T-helper 22 cell (primary cell): Measurements from ENCODE around the gene SBNO2.

Source experiments
- DNase-seq: peaks from one replicate; pipeline ENCODE4 v3.0.0-alpha.2; 2020; ENCODE audit warnings: low read depth

The SBNO2 gene

GRCh38 chr19:1087813-1088415 is 86.2 kb downstream of the SBNO2 start:
- DNase-seq = peak; percentile 48

GRCh38 chr19:1086613-1087012 is 87.5 kb downstream of the SBNO2 start:
- DNase-seq = no peak

DNA sequence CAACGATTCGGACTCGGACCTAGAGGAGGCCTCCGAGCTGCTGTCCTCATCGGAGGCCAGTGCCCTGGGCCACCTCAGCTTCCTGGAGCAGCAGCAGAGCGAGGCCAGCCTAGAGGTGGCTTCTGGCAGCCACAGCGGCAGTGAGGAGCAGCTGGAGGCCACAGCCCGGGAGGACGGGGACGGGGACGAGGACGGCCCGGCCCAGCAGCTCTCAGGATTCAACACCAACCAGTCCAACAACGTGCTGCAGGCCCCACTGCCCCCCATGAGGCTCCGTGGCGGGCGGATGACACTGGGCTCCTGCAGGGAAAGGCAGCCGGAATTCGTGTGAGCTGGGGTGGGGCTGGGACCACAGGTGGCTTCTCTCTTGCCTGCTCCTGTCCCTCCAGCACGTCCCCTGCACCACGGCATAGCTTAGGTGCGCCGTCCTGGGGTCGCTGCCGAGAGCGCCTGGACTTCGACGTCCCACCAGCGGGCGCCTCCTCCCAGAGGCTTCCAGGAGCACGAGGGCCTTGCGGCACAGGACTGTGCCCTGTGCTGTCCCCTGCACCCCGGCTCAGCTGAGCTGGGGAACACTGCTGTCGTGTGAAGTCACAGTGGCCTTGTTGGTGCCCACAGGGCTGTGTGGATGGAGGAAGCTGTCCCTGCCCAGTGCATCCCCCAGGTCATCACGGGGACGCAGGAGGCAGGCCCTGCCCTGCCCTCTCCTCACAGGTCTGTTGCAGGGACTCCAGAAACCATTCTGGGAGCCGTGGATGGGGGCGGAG is 88.2 kb downstream of the SBNO2 start:
- no peak for DNase-seq

DNA sequence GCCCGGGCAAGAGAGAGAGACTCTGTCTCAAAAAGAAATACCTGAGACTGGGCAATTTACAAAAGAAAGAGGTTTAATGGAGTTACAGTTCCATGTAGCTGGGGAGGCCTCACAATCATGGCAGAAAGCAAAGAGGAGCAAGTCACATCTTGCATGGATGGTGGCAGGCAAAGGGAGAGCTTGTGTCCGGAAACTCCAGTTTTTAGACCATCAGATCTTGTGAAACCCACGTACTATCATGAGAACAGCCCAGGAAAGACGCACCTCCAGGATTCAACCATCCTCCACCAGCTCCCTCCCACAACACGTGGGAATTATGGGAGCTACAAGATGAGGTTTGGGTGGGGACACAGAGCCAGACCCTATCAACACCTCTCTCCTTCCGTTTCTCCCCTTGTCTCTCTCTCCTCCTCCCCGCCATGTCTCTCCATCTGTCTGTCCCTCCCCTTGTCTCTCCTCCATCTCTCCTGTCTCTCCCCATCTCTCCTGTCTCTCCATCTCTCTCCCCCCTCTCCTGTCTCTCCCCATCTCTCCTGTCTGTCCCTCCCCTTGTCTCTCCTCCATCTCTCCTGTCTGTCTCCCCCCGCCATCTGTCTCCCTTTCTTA is 88.9 kb downstream of the SBNO2 start:
- no peak for DNase-seq

GRCh38 chr19:1084024-1084868 is 89.8 kb downstream of the SBNO2 start:
- DNase-seq = no peak

- DNase-seq = no peak
These were observed 90.9 kb downstream of the SBNO2 start for GRCh38 chr19:1082928-1083816.

DNA sequence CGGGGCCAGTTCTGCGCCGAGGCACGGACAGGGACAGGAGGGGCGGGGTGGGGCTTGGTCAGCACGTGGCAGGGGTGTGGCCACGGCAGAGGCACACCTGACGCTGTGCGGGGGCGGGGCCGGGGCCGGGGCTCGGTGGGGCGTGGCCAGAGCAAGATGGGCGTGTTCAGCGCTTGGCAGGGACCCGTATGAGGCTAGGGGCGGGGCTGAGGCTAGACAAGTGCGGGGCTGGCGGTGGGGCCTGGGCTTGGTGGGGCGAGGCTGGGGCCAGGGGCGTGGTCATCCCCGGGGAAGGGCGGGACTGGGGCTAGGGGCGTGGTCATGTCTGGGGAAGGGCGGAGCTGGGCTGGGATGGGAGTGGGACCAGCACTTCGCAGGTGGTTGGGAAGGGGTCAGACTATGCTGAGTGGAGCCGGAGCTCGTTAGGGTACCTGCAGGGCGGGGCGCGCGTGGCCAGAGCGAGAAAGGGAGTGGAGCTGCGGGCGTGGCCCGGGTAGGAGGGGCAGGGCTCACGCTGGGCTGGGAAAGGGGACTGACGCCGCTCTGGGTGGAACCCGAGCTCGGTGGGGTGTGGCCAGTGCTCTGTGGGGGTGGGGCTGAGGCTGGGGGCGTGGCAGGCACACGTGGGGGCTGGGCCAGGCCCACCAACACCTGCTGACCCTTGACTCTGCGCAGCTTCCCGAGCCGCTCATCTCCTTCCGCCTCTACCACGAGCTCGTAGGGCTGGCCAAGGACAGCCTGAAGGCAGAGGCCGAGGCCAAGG is 91.7 kb downstream of the SBNO2 start:
- DNase-seq = peak; percentile 79

DNA sequence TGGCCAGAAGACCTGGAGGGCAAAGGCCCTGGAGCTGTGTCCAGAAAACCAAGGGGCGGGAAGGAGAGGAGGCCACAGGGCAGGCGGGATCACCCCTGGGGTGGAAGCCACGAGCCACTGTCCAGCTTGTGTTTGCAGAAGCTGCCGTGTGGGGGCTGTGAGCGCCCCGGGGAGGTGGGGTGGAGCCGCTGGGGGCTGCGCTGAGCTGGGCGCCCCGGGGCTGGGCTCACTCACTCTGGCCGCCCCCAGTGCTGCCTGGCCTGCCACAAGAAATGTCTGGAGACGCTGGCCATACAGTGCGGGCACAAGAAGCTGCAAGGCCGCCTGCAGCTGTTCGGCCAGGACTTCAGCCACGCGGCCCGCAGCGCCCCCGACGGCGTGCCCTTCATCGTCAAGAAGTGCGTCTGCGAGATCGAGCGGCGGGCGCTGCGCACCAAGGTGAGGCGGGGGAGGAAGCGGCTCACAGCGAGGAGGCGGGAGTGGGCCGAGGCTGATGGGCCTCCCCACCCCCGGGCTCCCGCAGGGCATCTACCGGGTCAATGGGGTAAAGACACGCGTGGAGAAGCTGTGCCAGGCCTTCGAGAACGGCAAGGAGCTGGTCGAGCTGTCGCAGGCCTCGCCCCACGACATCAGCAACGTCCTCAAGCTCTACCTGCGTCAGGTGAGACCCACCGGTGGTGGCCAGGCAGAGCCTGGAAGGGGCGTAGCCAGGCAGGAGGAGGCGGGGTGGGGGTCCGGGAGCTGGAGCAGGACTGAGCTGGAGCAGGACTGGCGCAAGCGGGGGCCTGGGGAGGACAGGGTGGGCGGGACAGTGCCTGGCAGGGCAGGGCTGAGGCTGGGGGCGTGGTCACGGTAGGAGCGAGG is 92.5 kb downstream of the SBNO2 start:
- no peak for DNase-seq

GRCh38 chr19:1080360-1081161 is 93.5 kb downstream of the SBNO2 start:
- DNase-seq = no peak

- no peak for DNase-seq
These were observed 94.4 kb downstream of the SBNO2 start for GRCh38 chr19:1079566-1080111.

- DNase-seq = peak; percentile 96
These were observed 97.1 kb downstream of the SBNO2 start for GRCh38 chr19:1076951-1077350.

- no peak for DNase-seq
These were observed 98.1 kb downstream of the SBNO2 start for GRCh38 chr19:1076046-1076386.

- peak; percentile 91 for DNase-seq
These were observed 99.4 kb downstream of the SBNO2 start for GRCh38 chr19:1074544-1075283.

DNA sequence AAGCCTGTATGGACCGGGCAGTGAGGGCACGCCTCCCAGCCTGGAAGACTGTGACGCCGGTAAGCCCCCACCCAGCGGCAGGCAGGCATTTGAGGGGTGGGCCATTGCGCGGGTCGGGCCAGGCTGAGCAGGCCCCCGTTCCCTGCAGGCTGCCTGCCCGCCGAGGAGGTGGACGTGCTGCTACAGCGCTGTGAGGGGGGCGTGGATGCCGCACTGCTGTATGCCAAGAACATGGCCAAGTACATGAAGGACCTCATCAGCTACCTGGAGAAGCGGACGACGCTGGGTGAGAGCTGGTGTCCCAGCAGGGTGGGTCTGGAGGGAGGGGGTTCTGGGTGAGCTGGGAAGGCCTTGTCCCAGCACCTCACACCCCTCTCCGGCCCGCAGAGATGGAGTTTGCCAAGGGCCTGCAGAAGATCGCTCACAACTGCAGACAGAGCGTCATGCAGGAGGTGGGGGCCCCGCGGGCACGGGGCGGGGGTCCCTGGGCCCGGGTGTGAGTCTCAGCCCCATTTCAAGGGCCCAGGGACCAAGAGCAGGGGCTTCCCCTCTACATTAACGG is 100.0 kb downstream of the SBNO2 start:
- no peak for DNase-seq

GRCh38 chr19:1073063-1073955 is 100.8 kb downstream of the SBNO2 start:
- no peak for DNase-seq

DNA sequence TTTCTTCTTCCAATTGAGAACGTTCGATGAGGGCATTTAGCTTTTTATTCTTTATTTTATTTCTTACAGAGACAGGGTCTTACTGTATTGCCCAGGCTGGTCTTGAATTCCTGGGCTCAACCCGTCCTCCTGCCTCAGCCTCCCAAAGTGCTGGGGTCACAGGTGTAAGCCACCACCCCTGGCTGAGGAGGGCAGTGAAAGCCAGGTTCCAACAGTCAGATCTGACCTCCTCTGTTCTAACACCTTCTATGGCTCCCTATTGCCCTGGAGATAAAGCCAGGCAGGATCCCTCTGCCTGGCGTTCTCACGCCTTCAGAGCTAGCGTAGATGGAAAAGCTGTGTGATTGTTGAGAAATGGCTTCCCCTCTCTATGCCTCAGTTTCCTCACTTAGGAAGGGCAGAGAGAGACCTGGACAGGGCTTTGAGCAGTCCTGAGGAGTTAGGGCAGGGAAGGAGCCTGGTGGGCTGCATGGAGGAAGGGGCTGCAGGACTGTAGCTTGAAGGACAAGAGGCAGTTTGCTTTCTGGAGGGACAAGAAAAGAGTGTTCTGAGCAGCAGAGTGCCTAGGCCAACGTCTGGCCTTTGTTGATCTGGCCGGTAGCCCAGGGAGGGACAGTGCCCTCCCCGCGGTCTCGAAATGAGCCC is 101.6 kb downstream of the SBNO2 start:
- DNase-seq = no peak
